HAP-1 (cell line): ENCODE data around the gene NRP1.
"Not testable (repeated sequence)": the region's sequence is repeated elsewhere in the genome, so short reads cannot be mapped to it uniquely, and the experiment has no call there.

Experiments used
- DNase-seq, 2 experiments: peaks; one replicate each; pipeline ENCODE4 v3.0.0-alpha.2; 2016 to 2020; ENCODE audit warnings: low spot score in 2 of 2
- H3K27me3 ChIP-seq: fragments of 250-450 bp; sonication (Bioruptor Pico); 2 replicates; pipeline ENCODE4 v1.5.1; 2020; ENCODE audit warnings: low read depth, mild to moderate bottlenecking, moderate library complexity
- H3K36me3 ChIP-seq: fragments of 250-450 bp; sonication (Bioruptor Pico); replicated peaks from 2 replicates; pipeline ENCODE4 v1.5.1; 2020; ENCODE audit warnings: mild to moderate bottlenecking
- H3K4me1 ChIP-seq: fragments of 250-450 bp; sonication (Bioruptor Pico); 2 replicates; pipeline ENCODE4 v1.5.1; 2020; ENCODE audit warnings: mild to moderate bottlenecking
- H3K4me3 ChIP-seq: fragments of 250-450 bp; sonication (Bioruptor Pico); 2 replicates; pipeline ENCODE4 v1.5.1; 2020; ENCODE audit warnings: mild to moderate bottlenecking, moderate library complexity
- H3K9me3 ChIP-seq: fragments of 250-450 bp; sonication (Bioruptor Pico); 2 replicates; pipeline ENCODE4 v1.5.1; 2020; ENCODE audit warnings: mild to moderate bottlenecking, moderate library complexity
- in situ Hi-C: fragments of 300-500 bp; cut with MboI; formaldehyde crosslinking; loops from 3 replicates; pipeline ENCODE4 v1.14.3; 2020; ENCODE audit warnings: low sequenced_read_pairs, inconsistent platforms, mixed read lengths

Gene NRP1

DNA sequence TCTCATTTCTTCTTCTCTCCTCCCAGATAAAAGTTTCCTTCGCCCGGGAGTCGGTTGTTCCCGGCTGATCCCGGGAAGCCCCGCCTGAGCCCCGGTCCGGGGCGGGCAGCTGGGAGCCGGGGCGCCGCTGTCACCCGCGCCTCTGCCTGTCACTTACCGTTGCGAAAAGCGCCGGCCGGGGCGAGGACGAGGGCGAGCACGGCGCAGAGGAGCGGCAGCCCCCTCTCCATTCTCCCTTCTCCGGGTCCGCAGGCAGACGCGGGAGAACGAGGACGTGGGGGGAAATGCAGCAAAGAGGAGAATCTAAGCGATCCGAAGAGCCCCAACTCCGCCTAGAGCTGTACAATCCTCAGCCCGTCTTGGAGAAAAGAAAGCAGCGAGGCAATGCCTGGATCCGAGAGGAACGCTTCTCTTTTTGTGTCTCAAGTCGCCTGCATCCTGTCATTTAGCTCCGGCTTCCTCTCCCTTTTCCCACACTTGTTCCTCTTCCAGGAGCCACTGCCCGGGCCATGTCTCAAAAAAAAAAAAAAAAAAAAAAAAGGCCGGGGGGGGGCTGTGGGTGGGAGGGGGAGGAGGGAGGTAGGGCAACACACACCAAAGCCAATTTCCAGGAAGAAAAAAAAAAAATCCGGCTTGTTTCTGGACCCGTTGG lies at the start of gene NRP1:
TSS of gene NRP1 (minus strand) at position 515 of the 652 bp plus-strand sequence. CDS start at position 230, 285 bp downstream.
- Histone ChIP-seq H3K27me3 (no peaks in the 10 kb centered on the region), H3K36me3 (peaks cover 8% of the 10 kb centered on the region), H3K4me3 (peak within 1 kb of the TSS; percentile 64), H3K9me3 (no peaks in the 10 kb centered on the region), H3K4me1 (peaks cover 15% of the 10 kb centered on the region)
- in situ Hi-C loops, result loop anchor here (10.0 to 25.0 kb wide), 4 partner anchors 151 to 1303 kb away; no protein-coding TSS in a partner anchor
- DNase-seq, result peak in 1 of 2 experiments; percentile 49

- H3K9me3 ChIP-seq, H3K27me3 ChIP-seq, in situ Hi-C loops, DNase-seq, H3K36me3 ChIP-seq, H3K4me1 ChIP-seq, H3K4me3 ChIP-seq: not testable (repeated sequence)
Observed at GRCh38 chr10:33384201-33384600, 49.7 kb upstream of the NRP1 start.

- H3K4me1 ChIP-seq, result no peaks in the 10 kb centered on the region
- H3K36me3 ChIP-seq, result no peaks in the 10 kb centered on the region
- no peak overlapping the region for H3K4me3 ChIP-seq
- peak; percentile 15 to 17 for DNase-seq
- in situ Hi-C loops, result no loop called here
- H3K27me3 ChIP-seq, result no peaks in the 10 kb centered on the region
- H3K9me3 ChIP-seq, result no peaks in the 10 kb centered on the region
Observed at GRCh38 chr10:33382921-33383713, 48.6 kb upstream of the NRP1 start.

GRCh38 chr10:33382216-33382600 lies 47.7 kb upstream of the NRP1 start:
- DNase-seq, result no peak
- Histone ChIP-seq H3K27me3 (no peaks in the 10 kb centered on the region), H3K4me3 (no peak overlapping the region), H3K36me3 (no peaks in the 10 kb centered on the region), H3K4me1 (no peaks in the 10 kb centered on the region), H3K9me3 (no peaks in the 10 kb centered on the region)
- in situ Hi-C loops, result no loop called here

GRCh38 chr10:33381451-33382215 lies 47.2 kb upstream of the NRP1 start:
- no peak for DNase-seq
- no peaks in the 10 kb centered on the region for H3K27me3 ChIP-seq
- in situ Hi-C loops, result no loop called here
- H3K4me3 ChIP-seq, result no peak overlapping the region
- H3K9me3 ChIP-seq, result no peaks in the 10 kb centered on the region
- no peaks in the 10 kb centered on the region for H3K4me1 ChIP-seq
- no peaks in the 10 kb centered on the region for H3K36me3 ChIP-seq

- Histone ChIP-seq H3K36me3 (no peaks in the 10 kb centered on the region), H3K4me3 (no peak overlapping the region)
- in situ Hi-C loops, result no loop called here
Observed at GRCh38 chr10:33377658-33378025, 43.2 kb upstream of the NRP1 start.

GRCh38 chr10:33376976-33377657 lies 42.6 kb upstream of the NRP1 start:
- Histone ChIP-seq H3K4me3 (no peak overlapping the region), H3K27me3 (no peaks in the 10 kb centered on the region), H3K9me3 (no peaks in the 10 kb centered on the region), H3K4me1 (no peaks in the 10 kb centered on the region), H3K36me3 (no peaks in the 10 kb centered on the region)
- in situ Hi-C loops, result no loop called here
- no peak for DNase-seq

More at GRCh38 chr10:33377658-33378025, 43.2 kb upstream of the NRP1 start:
- Histone ChIP-seq H3K9me3 (no peaks in the 10 kb centered on the region), H3K4me1 (no peaks in the 10 kb centered on the region), H3K27me3 (no peaks in the 10 kb centered on the region)
- no peak for DNase-seq

DNA sequence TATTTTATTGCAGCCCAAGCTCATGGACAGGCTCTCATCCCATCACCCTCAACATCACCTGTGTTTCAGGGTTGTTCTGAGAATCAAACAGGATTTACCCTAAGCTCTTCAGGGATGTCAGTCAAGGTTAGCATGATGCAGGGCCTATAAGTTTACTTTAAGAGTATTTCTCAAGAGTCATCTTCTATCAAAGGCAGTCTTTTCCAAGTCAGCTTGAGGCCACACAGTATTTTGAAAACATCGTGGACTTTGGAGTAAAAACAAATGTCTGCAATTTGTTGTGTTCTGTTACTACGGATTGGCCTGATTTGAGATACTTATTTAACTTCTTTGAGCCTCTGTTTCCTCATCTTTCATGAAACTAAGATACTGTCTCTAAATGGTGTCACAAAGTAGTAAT lies 42.0 kb upstream of the NRP1 start:
- no peak for DNase-seq
- H3K4me3 ChIP-seq, result no peak overlapping the region
- no peaks in the 10 kb centered on the region for H3K9me3 ChIP-seq
- no peaks in the 10 kb centered on the region for H3K4me1 ChIP-seq
- in situ Hi-C loops, result no loop called here
- no peaks in the 10 kb centered on the region for H3K36me3 ChIP-seq
- no peaks in the 10 kb centered on the region for H3K27me3 ChIP-seq

- in situ Hi-C loops, result no loop called here
- DNase-seq, result no peak
- H3K27me3 ChIP-seq, result no peaks in the 10 kb centered on the region
- H3K4me1 ChIP-seq, result no peaks in the 10 kb centered on the region
- H3K9me3 ChIP-seq, result no peaks in the 10 kb centered on the region
- no peak overlapping the region for H3K4me3 ChIP-seq
- H3K36me3 ChIP-seq, result no peaks in the 10 kb centered on the region
Observed at GRCh38 chr10:33373263-33373662, 38.8 kb upstream of the NRP1 start.

DNA sequence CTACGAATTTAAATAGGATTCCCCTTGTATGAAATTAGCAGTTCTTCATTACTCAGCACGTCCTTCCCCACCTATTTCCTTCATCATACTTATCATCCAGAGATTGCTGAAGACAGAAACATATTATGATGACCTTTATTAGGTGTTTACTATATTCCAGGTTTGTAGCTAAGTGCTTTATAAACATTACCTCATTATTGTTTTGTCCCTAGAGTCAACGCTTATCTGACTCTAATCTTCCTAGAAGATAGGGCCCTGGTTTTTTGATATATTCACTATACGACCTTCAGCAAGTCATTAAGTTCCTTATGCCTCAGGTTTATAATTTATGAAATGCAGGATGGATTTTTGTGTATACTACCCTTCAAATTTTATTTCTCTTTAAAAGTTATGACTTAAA lies 36.8 kb upstream of the NRP1 start:
- Histone ChIP-seq H3K36me3 (no peaks in the 10 kb centered on the region), H3K4me1 (no peaks in the 10 kb centered on the region)
- in situ Hi-C loops, result no loop called here

DNA sequence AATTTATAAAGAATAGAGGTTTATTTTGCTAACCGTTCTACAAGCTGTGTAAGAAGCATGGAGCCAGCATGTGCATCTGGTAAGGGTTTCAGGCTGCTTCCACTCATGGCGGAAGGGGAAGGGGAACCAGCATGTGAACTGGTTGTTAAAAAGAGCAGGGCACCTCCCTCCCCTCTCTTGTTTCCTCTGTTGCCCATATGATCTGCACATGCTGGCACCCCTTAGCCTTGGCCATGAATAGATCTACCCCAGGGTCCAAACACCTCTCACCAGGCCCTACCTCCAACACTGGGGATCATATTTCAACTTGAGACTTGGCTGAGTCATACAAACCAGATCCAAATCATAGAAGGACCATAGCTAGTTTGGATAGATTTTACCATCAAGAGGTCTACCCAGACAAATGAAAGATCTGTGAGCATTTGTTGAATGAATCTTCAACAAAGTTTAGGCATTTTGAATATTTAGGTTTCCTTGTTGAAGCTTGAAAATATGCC lies 36.0 kb upstream of the NRP1 start:
- Histone ChIP-seq H3K4me1 (no peaks in the 10 kb centered on the region), H3K27me3 (no peaks in the 10 kb centered on the region), H3K36me3 (no peaks in the 10 kb centered on the region), H3K4me3 (no peak overlapping the region), H3K9me3 (peaks cover 2% of the 10 kb centered on the region; the same call in 1 of the 2 replicates)
- no peak for DNase-seq
- in situ Hi-C loops, result no loop called here

More for the DNA sequence above, 36.8 kb upstream of the NRP1 start:
- H3K27me3 ChIP-seq, result no peaks in the 10 kb centered on the region
- H3K9me3 ChIP-seq, result peaks cover 2% of the 10 kb centered on the region; the same call in 1 of the 2 replicates
- DNase-seq, result no peak
- no peak overlapping the region for H3K4me3 ChIP-seq

DNA sequence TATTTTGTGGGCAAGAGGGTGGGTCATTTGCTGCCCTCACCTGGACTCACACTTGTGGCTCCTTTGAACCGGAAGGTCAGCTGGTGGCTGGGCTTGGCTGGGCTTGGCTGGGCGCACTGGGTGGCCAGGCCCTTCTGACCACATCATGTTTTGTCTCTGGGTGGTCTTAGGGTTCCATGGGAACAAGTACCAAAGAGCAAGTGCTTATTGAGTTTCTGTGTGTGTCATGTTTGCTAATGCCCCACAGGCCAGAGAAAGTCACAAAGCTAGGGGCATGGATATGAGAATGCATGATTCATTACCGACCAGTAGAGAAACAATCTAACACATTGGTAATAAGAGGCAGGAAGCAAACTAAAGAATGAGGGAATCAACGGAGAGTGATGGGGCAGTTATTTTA lies 33.6 kb upstream of the NRP1 start:
- no peak overlapping the region for H3K4me3 ChIP-seq
- no peaks in the 10 kb centered on the region for H3K27me3 ChIP-seq
- in situ Hi-C loops, result no loop called here
- peaks cover 2% of the 10 kb centered on the region; the same call in 1 of the 2 replicates for H3K9me3 ChIP-seq
- H3K36me3 ChIP-seq, result no peaks in the 10 kb centered on the region
- H3K4me1 ChIP-seq, result no peaks in the 10 kb centered on the region
- no peak for DNase-seq

DNA sequence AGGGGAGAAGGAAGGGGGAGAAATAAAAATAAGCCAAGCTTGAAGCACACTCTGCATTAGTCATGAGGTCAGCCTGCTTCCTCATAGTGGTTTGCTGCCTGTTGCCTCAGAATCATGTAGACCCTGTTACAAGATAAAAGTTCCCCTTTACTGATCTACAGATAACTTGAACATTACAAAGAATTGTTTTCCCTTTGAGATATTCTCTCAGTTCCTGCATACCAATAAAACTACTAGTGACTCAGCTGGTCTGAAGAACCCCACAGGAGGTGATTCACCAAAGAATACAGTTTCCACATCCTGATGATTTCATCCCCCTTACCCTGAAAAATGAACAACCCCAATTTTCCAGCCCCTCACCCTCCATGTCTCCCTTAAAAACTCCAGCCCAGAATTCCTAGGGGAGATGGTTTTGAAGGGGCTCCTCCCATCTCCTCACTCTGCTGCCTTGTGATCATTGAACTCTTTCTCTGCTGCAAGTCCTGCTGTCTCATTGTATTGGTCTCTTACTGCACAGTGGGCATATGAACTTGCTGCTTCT lies 31.5 kb upstream of the NRP1 start:
- H3K4me3 ChIP-seq, result no peak overlapping the region
- no peak for DNase-seq
- no peaks in the 10 kb centered on the region for H3K4me1 ChIP-seq
- no peaks in the 10 kb centered on the region for H3K36me3 ChIP-seq
- in situ Hi-C loops, result no loop called here
- no peaks in the 10 kb centered on the region for H3K27me3 ChIP-seq
- H3K9me3 ChIP-seq, result peaks cover 2% of the 10 kb centered on the region; the same call in 1 of the 2 replicates
